ENCODE data around the gene JAZF1. TPM values are rescaled to one million over a fixed set of nuclear protein-coding genes. Genes with fewer than 3 reads are reported as not detected.
A peak's percentile ranks its signal among the peaks of the same experiment; 100 is the strongest.

The JAZF1 gene
- total and polyA plus RNA-seq, 2 of the 4 experiments (the other 2 are of a cell fraction), result 8.4 to 10.5 TPM

- DNase-seq (no peak), ATAC-seq (ENCODE audit: low read depth) (peak; percentile 35; the same call in 1 of the 2 replicates)
- dilution Hi-C loops (cut with HindIII; ENCODE audit: low sequenced_read_pairs, unreplicated experiment), result no loop called here
- Histone ChIP-seq H3K36me3 (ENCODE audit: control insufficient read depth, insufficient read depth, low read length) (no peaks in the 10 kb centered on the region), H3K4me2 (ENCODE audit: low read depth, low read length) (no peak overlapping the region), H3K18ac (ENCODE audit: low read depth, low read length) (no peak overlapping the region), H3K79me1 (ENCODE audit: low read depth in 1 of 2, low read length in 2 of 2) (peaks cover 13 to 42% of the 10 kb centered on the region in 2 experiments), H4K5ac (ENCODE audit: low read depth, low read length) (no peak overlapping the region), H2AFZ (replicated peaks; ENCODE audit: low read length, poor library complexity) (no peak overlapping the region), H3K9me1 (ENCODE audit: insufficient read depth, low read length) (peaks cover 2% of the 10 kb centered on the region), H2BK15ac (ENCODE audit: low read depth, low read length) (no peak overlapping the region), H3K9ac (ENCODE audit: low read depth, low read length) (no peak overlapping the region), H2BK5ac (ENCODE audit: low read depth, low read length, poor library complexity, severe bottlenecking) (no peak overlapping the region), H3K4me1 (ENCODE audit: control insufficient read depth, insufficient read depth, low read length) (peaks cover 2% of the 10 kb centered on the region), H2AK5ac (ENCODE audit: low read depth, low read length) (no peak overlapping the region), H3K27me3 (ENCODE audit: control insufficient read depth, insufficient read depth, low read length) (no peaks in the 10 kb centered on the region), H2BK120ac (ENCODE audit: low read depth, low read length) (no peak overlapping the region), H3K27ac (ENCODE audit: insufficient read depth, low read length) (no peak overlapping the region), H3K56ac (ENCODE audit: extremely low read depth, insufficient read depth, low read length) (no peak overlapping the region), H4K91ac (ENCODE audit: insufficient read depth, low read depth, low read length) (no peak overlapping the region), H3K4ac (ENCODE audit: low read depth, low read length) (no peak overlapping the region), H3K14ac (replicated peaks; ENCODE audit: low read depth, low read length) (no peak overlapping the region), H4K20me1 (ENCODE audit: insufficient read depth, low read length) (peaks cover 3% of the 10 kb centered on the region; the same call in 1 of the 2 replicates), H2AK9ac (replicated peaks; ENCODE audit: low read depth, low read length, poor library complexity) (no peak overlapping the region), H2BK20ac (ENCODE audit: low read depth, low read length) (no peak overlapping the region), H3K9me3 (ENCODE audit: control insufficient read depth, insufficient read depth, low read length) (no peaks in the 10 kb centered on the region), H3K4me3 (ENCODE audit: insufficient read depth, low read depth, low read length) (no peak overlapping the region), H3K23ac (ENCODE audit: low read depth, low read length) (no peak overlapping the region), H4K8ac (ENCODE audit: low read depth in 2 of 2, low read length in 2 of 2) (no peak overlapping the region)
- intact Hi-C loops (cut with micrococcal nuclease), result no loop called here
- CTCF ChIA-PET, result no interaction called here
- in situ Hi-C loops (cut with MboI; ENCODE audit: low sequenced_read_pairs), result no loop called here
- TF ChIP-seq MAZ (IDR thresholded peaks at IDR 0.05; ENCODE audit: borderline replicate concordance, low read depth, low read length) (no peak), USF2 (IDR thresholded peaks at IDR 0.05; ENCODE audit: low read depth, low read length) (no peak), CEBPB (IDR thresholded peaks at IDR 0.05; ENCODE audit: low read depth, low read length) (no peak), BHLHE40 (IDR thresholded peaks at IDR 0.05; ENCODE audit: low read depth, low read length) (no peak), ELK1 (IDR thresholded peaks at IDR 0.05; ENCODE audit: borderline replicate concordance, low read depth, low read length) (no peak), MXI1 (IDR thresholded peaks at IDR 0.05; ENCODE audit: borderline replicate concordance, low read depth, low read length) (no peak), RFX5 (IDR thresholded peaks at IDR 0.05; ENCODE audit: low read depth, low read length) (no peak), CHD1 (IDR thresholded peaks at IDR 0.05; ENCODE audit: low read depth, low read length) (no peak)
- no CpG with 5 or more reads among the region's 2 CpGs for WGBS, 2 experiments (ENCODE audit: extremely low coverage in 2 of 2, insufficient read length in 1 of 2)
- POLR2A ChIA-PET (ENCODE audit: unreplicated experiment), result no interaction called here
- no TSS peak for BruUV-seq (replicated peaks)
These were observed 64.6 kb downstream of the JAZF1 start for GRCh38 chr7:28116041-28116440.

Data from IMR-90 (cell line).